Heart left ventricle (tissue), 16 donors: ENCODE results near the gene UQCC2. TPM values are rescaled to one million over a fixed set of nuclear protein-coding genes. Genes with fewer than 3 reads are reported as not detected.

Source experiments
- ATAC-seq, 4 donors: fragments of 200-7000 bp; cut with Tn5 transposase; one replicate each; pipeline ENCODE4 v1.9.1; 2020 to 2022; ENCODE audit warnings: moderate library complexity in 4 of 4, mild to moderate bottlenecking in 3 of 4, moderate number of reproducible peaks in 1 of 4
- DNase-seq, 5 donors: peaks; one replicate each; pipeline ENCODE4 v3.0.0-alpha.2; 2020
- H3K27ac ChIP-seq, 12 donors: fragments of 200-600 bp; sonication (generic) in 4 of 12; one replicate each; pipeline versions ENCODE4 v1.5.0 to v1.8.0; 2016 to 2022; ENCODE audit warnings: mild to moderate bottlenecking in 2 of 12
- H3K27me3 ChIP-seq, 9 donors: fragments of 200-600 bp; sonication (generic) in 2 of 9; one replicate each; pipeline versions ENCODE4 v1.5.1 to v1.8.0; 2016 to 2022; ENCODE audit warnings: mild to moderate bottlenecking in 3 of 9
- H3K36me3 ChIP-seq, 9 donors: fragments of 200-600 bp; sonication (generic) in 2 of 9; one replicate each; pipeline versions ENCODE4 v1.5.0 to v1.8.0; 2018 to 2022; ENCODE audit warnings: mild to moderate bottlenecking in 2 of 9
- H3K4me1 ChIP-seq, 12 donors: fragments of 200-600 bp; sonication (generic) in 4 of 12; one replicate each; pipeline versions ENCODE4 v1.5.0 to v1.8.0; 2016 to 2022; ENCODE audit warnings: mild to moderate bottlenecking in 3 of 12
- H3K4me3 ChIP-seq, 12 donors: fragments of 200-600 bp; sonication (generic) in 4 of 12; one replicate each; pipeline versions ENCODE4 v1.5.0 to v1.8.0; 2017 to 2022; ENCODE audit warnings: mild to moderate bottlenecking in 9 of 12, moderate library complexity in 4 of 12
- H3K9me3 ChIP-seq, 12 donors: fragments of 200-600 bp; sonication (generic) in 4 of 12; one replicate each; pipeline versions ENCODE4 v1.5.0 to v1.8.0; 2016 to 2022; ENCODE audit warnings: mild to moderate bottlenecking in 1 of 12
- CTCF ChIP-seq, 12 donors: fragments of 200-600 bp; sonication (generic) in 4 of 12; IDR thresholded peaks; one replicate each; pipeline versions ENCODE4 v1.5.0 to v1.8.0; 2018 to 2022; ENCODE audit warnings: antibody characterized with exemption in 12 of 12, mild to moderate bottlenecking in 5 of 12
- POLR2A ChIP-seq, 2 donors: fragments of 450-650 bp; IDR thresholded peaks; one replicate each; pipeline ENCODE4 v1.6.1; 2017; ENCODE audit warnings: antibody characterized with exemption in 2 of 2, mild to moderate bottlenecking in 2 of 2, moderate library complexity in 2 of 2
- WGBS, 4 donors: extraction: QIAGEN DNeasy Blood & Tissue Kit in 2 of 4; methylation state at CpG; one replicate each; pipeline versions ENCODE4 v1.1.5 to v1.1.7; 2013 to 2018; 5-methylcytosine and 5-hydroxymethylcytosine counted together
- intact Hi-C, 10 donors: fragments of 100-400 bp; cut with DNase I; formaldehyde crosslinking; loops; one replicate each; pipeline versions ENCODE4 v1.11.1 to v1.14.2; 2022
- polyA plus RNA-seq, 2 donors: library from polyadenylated mRNA; stranded (reverse); fragments of 200-250 nt; gene quantifications; one replicate each; pipeline ENCODE4 v1.2.3, GENCODE V29; 2013
- total RNA-seq, 9 donors: library from RNA; depleted of rRNA in 2 of 9; stranded (reverse); fragments of >200 nt in 2 of 9; fragmentation: NEBNext Ultra II Directional in 3 of 9; extraction: Animal tissue kit (Norgen Biotek cat#: 25700) in 3 of 9; gene quantifications; one replicate each; pipeline versions ENCODE4 v1.1.0 to v1.2.4, GENCODE V29; 2016 to 2023
- donor health status: ischemic (EF 13 %, LVEDD 7.1; RV severe dilation, severe dysfunction).
- donor health status: healthy with polysubstance abuse.
- donor health status: DM: no; HTN: yes; CAD: no.
- donor health status: DM: no; HTN: no; CAD: no.
- donor health status: ischemic (EF 25% LVEDD 6.9; RV normal size, moderate dysfunction).
- donor health status: ischemic (EF 25% LVEDD 5.7; RV mildly dilated, moderate dysfunction).
- donor health status: healthy.
- donor health status: DM: yes; HTN: yes; CAD: no.
- donor health status: ischemic (EF 35%, LVEDD 5.7; RV mildly dilated, moderate dysfunction).
- donor health status: nonischemic (EF 11% LVEDD 7.7; RV severe dilation, severe dysfunction).
- donor health status: DM: yes; HTN: yes; CAD: no.
- donor health status: PGD.
- donor health status: ischemic (EF 29% LVEDD 5.4; RV normal size, mild dysfunction).
- donor health status: nonischemic (EF 23%, LVEDD 6.1; RV moderate dilation, normal function).

The UQCC2 gene
- total and polyA plus RNA-seq, 11 donors, result 88.5 to 496 (median 195) TPM

- Histone ChIP-seq H3K9me3 (no peaks in the 10 kb centered on the region), H3K27me3 (no peaks in the 10 kb centered on the region), H3K27ac (peak overlapping the region in 5 of 12 donors; percentile 80 to 98 (median 93)), H3K4me1 (peaks cover 0 to 39% (median 25%) of the 10 kb centered on the region in 12 donors), H3K36me3 (peaks cover 0 to 18% (median 8%) of the 10 kb centered on the region in 9 donors), H3K4me3 (no peak overlapping the region)
- TF ChIP-seq CTCF (IDR thresholded peaks at IDR 0.05) (no peak), POLR2A (IDR thresholded peaks at IDR 0.05) (no peak)
- DNase-seq (peak in 1 of 5 donors; percentile 19), ATAC-seq (no peak)
- intact Hi-C loops, result no loop called here
- 89 to 93% (median 91%) methylated on average over 5 of the region's 5 CpGs for WGBS, 4 donors
Measured at GRCh38 chr6:33707771-33708170, 3.7 kb downstream of the UQCC2 start.

GRCh38 chr6:33705955-33706725, 5.4 kb downstream of the UQCC2 start:
- intact Hi-C loops, result loop anchor here in 1 of 10 donors (2.0 kb wide), 1 partner anchor 117 kb away; no protein-coding TSS in a partner anchor
- Histone ChIP-seq H3K9me3 (no peaks in the 10 kb centered on the region), H3K36me3 (peaks cover 0 to 19% (median 8%) of the 10 kb centered on the region in 9 donors), H3K27me3 (no peaks in the 10 kb centered on the region), H3K27ac (no peak overlapping the region), H3K4me3 (no peak overlapping the region), H3K4me1 (peaks cover 0 to 42% (median 20%) of the 10 kb centered on the region in 12 donors)
- DNase-seq (peak in 2 of 5 donors; percentile 22 to 23), ATAC-seq (no peak)
- 78 to 90% (median 82%) methylated on average over 15 to 16 of the region's 16 CpGs for WGBS, 4 donors
- no peak for TF ChIP-seq POLR2A (IDR thresholded peaks at IDR 0.05)
- TF ChIP-seq CTCF (IDR thresholded peaks at IDR 0.05), result no peak

GRCh38 chr6:33705268-33705885, 6.1 kb downstream of the UQCC2 start:
- DNase-seq (no peak), ATAC-seq (no peak)
- TF ChIP-seq POLR2A (IDR thresholded peaks at IDR 0.05) (no peak), CTCF (IDR thresholded peaks at IDR 0.05) (no peak)
- peaks cover 0 to 27% (median 8%) of the 10 kb centered on the region in 9 donors for H3K36me3 ChIP-seq
- WGBS, 4 donors, result 86 to 90% (median 88%) methylated on average over 9 of the region's 9 CpGs
- peaks cover 0 to 39% (median 15%) of the 10 kb centered on the region in 12 donors for H3K4me1 ChIP-seq
- H3K4me3 ChIP-seq, result no peak overlapping the region
- no peaks in the 10 kb centered on the region for H3K27me3 ChIP-seq
- H3K27ac ChIP-seq, result no peak overlapping the region
- H3K9me3 ChIP-seq, result no peaks in the 10 kb centered on the region
- intact Hi-C loops, result loop anchor here in 1 of 10 donors (2.0 kb wide), 1 partner anchor 117 kb away; no protein-coding TSS in a partner anchor
